NCI-H345 (cell line): ENCODE results near the gene RNF180.

Experiments
- DNase-seq: peaks from one replicate; lab custom pipeline; 2025; lab: John Stamatoyannopoulos, UW

The RNF180 gene

GRCh38 chr5:64165500-64166200 is at the start of gene RNF180:
RNF180 (plus strand) TSS chr5:64165843; CDS start chr5:64200808, 34,965 bp downstream.
- peak; percentile 33 for DNase-seq

- no peak for DNase-seq
Measured at GRCh38 chr5:64125521-64125920, 40.1 kb upstream of the RNF180 start.

DNA sequence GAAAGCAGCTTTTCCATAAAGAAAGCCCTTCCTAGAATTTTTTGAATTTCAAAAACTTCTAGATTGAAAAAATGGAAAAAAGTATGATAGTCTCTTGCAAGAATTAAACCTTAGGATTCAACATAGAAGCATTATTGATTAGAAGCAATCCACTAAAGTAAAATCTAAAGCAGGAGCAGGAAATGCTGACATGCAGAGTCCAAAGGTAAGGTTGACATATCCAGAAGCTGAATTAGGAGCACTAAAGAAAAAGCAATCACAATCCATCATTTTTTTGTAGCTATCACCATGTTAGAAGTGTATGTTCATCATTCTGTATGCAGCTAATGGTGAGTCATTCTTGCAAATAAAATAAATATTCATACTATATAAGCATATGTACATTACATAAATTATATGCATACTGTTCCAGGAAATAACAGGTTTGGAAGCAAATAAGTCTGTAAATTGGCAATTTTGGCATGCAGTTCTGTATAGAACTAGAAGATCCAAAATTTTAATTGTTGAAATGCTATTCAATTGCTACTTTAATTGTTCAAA is 39.4 kb upstream of the RNF180 start:
- DNase-seq: no peak

GRCh38 chr5:64140018-64140417 is 25.6 kb upstream of the RNF180 start:
- DNase-seq: no peak

- no peak for DNase-seq
Measured at GRCh38 chr5:64144425-64145215, 21.0 kb upstream of the RNF180 start.

- DNase-seq: no peak
Measured at GRCh38 chr5:64145216-64145895, 20.3 kb upstream of the RNF180 start.

GRCh38 chr5:64147379-64147778 is 18.3 kb upstream of the RNF180 start:
- no peak for DNase-seq

DNA sequence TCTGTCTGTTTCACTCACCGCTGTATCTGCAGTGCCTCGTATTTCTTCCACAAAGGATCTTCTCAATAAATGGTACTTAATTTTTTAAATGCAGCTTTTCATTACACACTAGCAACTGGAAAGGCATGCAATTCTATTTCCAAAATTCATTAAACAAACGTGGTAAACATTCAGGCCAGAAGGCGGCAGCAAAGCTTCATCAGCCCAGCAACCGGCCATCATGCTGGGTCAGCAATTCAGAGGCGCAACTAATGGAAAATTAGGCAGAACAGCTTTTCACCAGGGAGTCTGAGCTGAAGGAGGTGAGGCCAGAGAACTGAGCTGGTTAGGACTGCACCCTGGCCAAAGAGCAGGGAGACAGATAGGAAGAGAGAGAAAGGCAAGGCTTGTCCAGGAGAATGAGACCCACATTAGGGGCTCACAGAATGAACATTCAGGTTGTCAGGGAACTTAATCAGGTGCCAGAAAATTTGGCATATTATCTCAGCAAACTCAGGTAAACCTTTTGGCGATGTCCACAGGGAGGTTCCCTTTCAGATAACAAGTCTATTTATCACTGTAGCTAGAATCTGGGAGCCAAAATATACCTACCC is 17.7 kb upstream of the RNF180 start:
- peak; percentile 19 for DNase-seq

DNA sequence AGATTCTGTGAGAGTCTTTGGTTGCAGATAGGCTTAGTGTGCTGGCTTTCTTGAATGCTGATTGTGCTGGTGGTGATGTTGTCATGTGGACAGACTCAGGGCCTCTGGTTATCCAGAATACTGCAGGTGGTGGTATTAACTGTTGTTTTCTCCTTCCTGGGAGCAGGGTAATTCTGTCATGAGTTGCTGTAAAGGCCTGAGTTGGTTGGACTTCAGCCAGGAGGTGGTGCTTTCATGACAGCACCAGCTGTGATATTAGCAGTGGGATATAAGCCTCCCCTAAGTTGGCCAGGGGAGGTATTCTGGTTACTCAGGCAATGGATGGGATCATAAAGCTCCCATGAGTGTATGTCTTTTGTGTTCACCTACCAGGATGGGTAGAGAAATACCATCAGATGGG is 16.4 kb upstream of the RNF180 start:
- peak; percentile 1 for DNase-seq

DNA sequence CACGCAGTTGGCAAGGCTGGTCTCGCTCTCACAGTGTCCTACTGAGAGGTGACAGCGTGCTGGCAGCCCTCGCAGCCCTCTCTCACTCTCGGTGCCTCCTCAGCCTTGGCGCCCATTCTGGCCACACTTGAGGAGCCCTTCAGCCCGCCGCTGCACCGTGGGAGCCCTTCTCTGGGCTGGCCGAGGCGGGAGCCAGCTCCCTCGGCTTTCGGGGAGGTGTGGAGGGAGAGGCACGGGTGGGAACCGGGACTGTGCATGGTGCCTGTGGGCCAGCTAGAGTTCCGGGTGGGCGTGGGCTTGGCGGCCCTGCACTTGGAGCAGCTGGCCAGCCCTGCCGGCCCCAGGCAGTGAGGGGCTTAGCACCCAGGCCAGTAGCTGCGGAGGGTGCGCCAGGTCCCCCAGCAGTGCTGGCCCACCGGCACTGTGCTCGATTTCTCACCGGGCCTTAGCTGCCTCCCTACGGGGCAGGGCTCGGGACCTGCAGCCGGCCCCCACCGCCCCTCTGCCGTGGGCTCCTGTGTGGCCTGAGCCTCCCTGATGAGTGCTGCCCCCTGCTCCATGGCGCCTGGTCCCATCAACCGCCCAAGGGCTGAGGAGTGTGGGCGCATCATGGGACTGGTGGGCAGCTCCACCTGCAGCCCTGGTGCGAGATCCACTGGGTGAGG is 15.7 kb upstream of the RNF180 start:
- no peak for DNase-seq

DNA sequence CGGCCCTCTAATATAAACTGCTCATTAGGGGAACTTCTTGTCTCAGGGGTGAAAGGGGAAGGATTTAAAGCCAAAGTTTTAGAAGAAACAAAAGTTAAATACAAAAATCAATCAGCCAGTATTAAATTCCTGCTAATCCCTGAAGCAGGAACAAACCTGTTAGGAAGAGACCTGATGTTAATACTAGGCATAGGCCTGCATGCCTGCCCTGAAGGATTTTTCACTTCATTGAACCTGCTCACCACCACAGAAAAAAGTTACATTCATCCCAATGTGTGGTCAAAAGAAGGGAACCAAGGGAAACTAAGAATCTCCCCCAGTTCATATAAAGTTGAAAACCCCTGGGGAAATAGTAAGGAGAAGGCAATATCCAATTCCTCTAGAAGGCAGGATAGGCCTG is 9.4 kb upstream of the RNF180 start:
- DNase-seq: no peak

DNA sequence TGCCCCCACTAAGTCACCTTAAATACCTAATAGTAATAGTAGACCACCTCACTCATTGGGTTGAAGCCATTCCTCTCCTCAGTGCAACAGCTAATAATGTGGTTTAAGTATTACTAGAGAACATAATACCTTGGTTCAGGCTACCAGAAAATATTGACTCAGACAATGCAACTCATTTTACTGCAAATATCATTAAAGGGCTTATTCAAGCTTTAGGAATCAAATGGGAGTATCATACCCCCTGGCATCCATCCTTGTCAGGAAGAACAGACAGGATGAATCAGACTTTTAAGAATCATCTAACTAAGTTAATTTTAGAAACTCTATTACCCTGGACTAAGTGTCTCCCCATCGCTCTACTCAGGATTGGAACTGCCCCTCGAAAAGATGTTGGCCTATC is 6.8 kb upstream of the RNF180 start:
- DNase-seq: no peak

DNA sequence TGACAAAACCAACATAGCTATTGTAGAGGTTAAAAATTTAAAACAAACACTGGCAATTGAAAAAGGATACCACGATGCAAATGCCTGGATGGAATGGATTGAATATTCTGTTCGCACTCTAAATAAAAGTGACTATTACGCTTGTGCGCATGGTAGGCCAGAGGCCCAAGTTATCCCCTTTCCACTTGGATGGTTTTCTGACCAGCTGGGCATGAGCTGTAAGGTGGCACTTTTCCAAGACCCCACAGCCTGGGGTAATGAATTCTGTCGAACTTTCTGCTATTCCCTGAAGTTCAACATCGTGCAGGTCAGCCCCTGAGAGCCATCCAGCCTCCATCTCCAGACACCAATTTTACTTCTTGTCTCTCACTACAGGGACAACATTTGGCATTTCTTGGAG is 5.4 kb upstream of the RNF180 start:
- DNase-seq: no peak

DNA sequence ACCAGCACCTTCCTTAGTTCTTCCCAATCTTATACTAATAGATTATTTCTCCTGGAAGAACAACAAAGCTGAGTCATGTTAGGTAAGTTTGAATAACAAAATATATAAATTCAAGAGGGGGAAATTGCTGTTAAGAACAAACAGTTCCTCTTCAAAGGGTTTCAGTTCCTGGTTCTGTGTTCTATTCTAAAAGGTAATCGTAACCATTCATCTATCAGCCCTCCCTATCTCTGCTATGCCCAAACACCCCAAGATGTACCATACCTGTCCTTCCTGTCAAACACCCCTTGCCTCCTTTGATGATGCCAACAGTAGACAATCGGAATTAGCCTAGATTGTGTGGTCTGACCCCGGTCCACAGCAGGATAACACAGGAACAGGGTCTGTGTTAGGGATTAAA is 4.2 kb upstream of the RNF180 start:
- no peak for DNase-seq

GRCh38 chr5:64163135-64163534 is 2.5 kb upstream of the RNF180 start:
- no peak for DNase-seq

DNA sequence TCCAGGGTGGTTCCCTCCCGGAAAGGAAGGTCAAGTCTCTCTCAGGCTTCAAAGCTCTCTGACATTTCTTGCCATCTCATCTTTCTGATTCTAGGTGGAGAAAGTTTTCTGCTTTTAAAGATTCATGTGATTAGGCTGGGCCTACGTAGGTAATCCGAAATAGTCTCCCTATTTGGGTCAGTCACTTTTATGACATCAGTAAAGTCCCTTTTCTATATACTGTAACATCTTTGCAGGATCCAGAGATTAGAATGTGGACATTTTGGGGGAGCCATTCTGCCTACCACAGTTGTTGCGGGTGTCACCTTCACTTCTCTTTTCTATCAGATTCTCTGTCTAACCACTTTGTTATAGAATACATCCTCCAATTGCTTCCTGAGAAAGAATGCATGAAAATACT is 1.9 kb upstream of the RNF180 start:
- DNase-seq: no peak

DNA sequence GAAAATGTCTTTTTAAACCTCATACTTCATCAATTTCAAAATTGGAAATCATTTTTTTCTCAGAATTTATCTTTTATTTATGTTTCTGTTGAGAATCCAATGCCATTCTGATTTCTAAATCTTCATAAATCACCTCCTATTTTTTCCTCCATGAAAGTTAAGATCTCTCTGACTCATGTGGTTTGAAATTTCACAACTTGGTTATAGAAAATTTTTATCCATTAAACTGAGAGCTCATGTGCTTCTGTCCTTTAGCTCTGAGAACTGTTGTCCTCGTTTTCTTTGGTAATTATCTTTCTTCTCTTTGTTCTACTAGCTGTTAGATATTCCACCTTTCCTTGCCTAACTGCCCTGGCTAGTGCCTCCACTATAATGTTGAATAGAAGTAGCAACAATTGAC is 1.5 kb upstream of the RNF180 start:
- DNase-seq: no peak

DNA sequence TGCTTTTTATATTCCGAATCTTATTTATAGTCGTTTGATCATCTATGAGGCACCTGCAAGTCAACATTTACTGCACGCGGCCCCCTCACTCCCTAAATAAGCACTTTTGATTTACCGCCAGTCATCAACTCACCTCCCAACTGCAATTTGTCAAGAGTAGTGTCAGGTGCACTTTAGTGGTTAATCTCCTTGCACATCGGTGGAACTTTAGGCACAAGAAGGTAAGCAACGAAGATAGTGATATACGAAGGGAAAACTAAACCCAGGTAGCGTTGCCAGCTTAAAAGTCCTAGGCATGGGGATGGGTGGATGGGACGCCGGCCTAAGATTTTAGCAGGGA is 513 bp upstream of the RNF180 start:
- DNase-seq: no peak

DNA sequence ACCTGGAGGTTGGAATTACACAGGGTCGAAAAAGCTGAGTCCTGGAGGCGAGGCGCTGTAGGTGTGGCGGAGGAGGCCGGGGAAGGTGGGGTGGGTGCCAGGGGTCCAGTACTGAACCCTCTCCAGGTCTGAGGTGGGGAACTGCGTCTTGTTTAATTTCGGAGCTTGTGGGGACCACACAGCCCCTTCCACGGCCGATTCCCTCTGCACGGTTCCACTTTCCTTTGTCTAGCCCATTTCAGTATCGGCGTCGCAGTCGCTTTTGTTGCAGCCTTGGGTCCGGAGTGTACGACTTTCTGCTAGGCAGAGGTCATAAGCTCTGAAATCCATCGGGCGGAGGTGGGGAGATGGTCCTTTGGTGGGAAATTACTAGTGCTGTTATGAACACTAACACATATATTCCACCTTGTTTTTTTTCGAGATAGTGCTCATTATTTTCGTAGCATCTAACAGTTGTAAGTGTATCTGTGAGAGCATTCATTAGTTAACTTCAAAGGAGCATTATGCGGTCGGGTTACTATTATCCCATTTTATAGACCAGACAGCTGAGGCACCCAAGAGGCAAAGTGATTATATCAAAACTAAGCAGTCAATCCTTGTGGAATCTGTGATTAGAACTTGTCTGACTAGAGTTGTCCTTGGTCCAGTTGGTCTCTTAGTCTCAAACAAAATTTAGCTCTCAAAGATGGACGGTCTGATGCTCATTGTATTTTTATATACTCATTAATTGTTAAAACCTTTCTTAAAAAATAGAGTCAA is 737 bp downstream of the RNF180 start:
- peak; percentile 18 for DNase-seq

DNA sequence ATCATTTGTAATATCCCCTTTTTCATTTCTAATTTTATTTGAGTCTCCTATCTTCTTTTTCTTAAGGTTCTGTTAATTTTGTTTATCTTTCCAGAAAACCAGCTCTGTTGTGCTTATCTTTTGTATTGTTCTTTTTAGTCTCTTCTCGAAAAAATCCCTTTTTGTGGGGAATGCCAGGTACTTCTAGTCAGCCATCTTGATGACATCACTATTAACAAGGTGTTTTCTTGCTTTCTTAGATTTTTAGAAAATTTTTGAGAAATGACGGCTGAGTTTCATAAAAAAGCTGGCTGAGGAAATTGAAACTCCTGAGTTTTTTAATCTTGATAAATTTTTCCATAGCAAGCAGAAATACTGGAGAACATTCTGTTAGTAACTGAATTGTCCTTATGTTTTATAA is 10.7 kb downstream of the RNF180 start:
- DNase-seq: no peak

DNA sequence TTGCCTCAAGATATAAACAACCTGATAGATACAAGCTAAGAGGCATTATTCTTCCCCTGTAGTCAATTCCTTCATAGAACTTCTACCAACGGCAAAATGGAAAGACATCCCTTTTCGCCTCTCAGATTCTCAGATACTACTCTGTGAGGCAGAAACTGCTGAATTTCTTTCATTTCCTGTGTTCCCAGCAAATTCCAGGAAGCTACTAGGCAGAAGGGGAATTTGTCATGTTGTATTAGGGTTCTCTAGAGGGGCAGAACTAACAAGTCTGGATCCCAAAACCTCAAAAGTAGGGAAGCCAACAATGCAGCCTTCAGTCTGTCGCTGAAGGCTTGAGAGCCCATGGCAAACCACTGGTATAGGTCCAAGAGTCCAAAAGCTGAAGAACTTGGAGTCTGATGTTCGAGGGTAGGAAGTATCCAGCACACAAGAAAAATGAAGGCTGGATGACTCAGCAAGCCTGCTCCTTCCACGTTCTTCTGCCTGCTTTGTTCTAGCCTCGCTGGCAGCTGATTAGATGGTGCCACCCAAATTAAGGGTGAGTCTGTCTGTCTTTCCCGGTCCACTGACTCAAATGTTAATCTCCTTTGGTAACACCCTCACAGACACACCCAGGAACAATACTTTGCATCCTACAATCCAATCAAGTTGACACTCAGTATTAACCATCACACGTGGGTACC is 15.2 kb downstream of the RNF180 start:
- no peak for DNase-seq
